ENCODE results near the gene ITGA11. TPM values are rescaled to one million over a fixed set of nuclear protein-coding genes. Genes with fewer than 3 reads are reported as not detected.

ITGA11 gene
- total RNA-seq, 2 donors from 2014 or later = 22.4 to 23.8 TPM

- DNase-seq = no peak
- intact Hi-C loops (cut with DNase I) = no loop called here
- no peak for ATAC-seq
Observed at GRCh38 chr15:68447976-68448755, 16.2 kb upstream of the ITGA11 start.

GRCh38 chr15:68447209-68447608, 15.2 kb upstream of the ITGA11 start:
- DNase-seq (no peak), ATAC-seq (no peak)
- intact Hi-C loops (cut with DNase I) = no loop called here

DNA sequence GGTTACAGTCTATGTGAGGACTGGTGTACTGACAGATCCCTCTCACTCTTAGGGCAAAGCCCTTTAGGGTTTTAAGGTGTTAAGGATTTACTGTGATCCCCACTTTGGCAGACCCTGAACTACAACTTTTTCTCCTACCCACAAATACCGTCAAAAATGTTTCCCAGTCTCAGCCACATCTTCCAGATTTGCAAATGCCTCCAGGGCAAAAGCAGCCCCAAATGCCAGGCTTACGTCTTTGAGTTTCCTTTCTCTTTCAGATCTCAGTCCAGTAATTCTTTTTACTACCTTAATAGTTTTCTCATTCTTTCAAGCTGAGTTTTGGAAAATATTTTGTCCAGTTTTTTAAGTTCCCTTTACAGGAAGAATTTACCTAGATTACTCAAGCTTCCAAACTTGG, 13.4 kb upstream of the ITGA11 start:
- DNase-seq = no peak
- no peak for ATAC-seq
- intact Hi-C loops (cut with DNase I) = no loop called here

GRCh38 chr15:68444336-68444735, 12.4 kb upstream of the ITGA11 start:
- DNase-seq (no peak), ATAC-seq (no peak)
- intact Hi-C loops (cut with DNase I) = no loop called here

DNA sequence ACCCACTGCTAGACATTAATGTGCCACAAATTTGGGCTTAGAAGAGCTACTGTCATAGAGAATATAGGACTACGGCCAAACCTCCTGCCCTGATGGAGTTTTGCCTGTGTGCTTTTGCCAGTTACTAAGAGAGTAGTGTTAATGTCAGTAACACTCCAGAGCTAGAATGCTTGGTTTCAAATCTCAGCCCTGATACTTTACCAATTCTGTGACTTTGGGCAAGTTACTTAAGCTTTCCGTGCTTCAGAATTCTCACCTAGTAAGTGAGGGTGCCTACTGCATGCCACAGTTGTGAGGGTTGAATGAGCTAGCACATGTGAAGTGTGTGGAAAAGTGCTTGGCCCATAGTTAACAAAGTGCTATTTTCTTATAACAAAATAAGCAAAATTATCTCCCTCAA, 10.9 kb upstream of the ITGA11 start:
- intact Hi-C loops (cut with DNase I) = no loop called here
- ATAC-seq (no peak), DNase-seq (no peak)

GRCh38 chr15:68442041-68442440, 10.1 kb upstream of the ITGA11 start:
- DNase-seq = peak; percentile 45
- intact Hi-C loops (cut with DNase I) = no loop called here
- peak in 1 of 2 donors; percentile 19 for ATAC-seq

- ATAC-seq (peak; percentile 66 to 75), DNase-seq (no peak)
- intact Hi-C loops (cut with DNase I) = no loop called here
Observed at GRCh38 chr15:68441045-68441743, 9.2 kb upstream of the ITGA11 start.

- intact Hi-C loops (cut with DNase I) = no loop called here
- DNase-seq = no peak
- ATAC-seq = no peak
Observed at GRCh38 chr15:68440136-68440535, 8.2 kb upstream of the ITGA11 start.

- intact Hi-C loops (cut with DNase I) = no loop called here
- ATAC-seq (no peak), DNase-seq (no peak)
Observed at GRCh38 chr15:68439506-68439905, 7.5 kb upstream of the ITGA11 start.

GRCh38 chr15:68436680-68437079, 4.7 kb upstream of the ITGA11 start:
- intact Hi-C loops (cut with DNase I) = no loop called here
- ATAC-seq = no peak
- DNase-seq = no peak

DNA sequence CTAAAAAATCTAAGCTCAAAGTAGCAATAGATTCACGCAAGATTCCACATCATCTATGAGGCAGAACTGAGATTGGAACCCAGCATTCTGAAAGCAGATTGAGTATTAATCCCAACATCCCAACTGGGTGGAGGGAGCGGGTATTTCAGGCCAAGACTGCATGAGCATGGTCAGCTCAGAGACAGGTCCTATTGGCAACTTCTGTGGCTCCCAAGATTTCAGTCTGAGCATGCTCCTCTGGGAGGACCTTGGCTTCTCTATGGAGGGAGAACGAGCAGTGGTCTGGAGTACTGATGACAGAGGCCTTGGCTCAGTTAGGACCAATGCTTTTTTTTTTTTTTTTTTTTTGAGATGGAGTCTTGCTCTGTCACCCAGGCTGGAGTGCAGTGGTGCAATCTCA, 4.0 kb upstream of the ITGA11 start:
- intact Hi-C loops (cut with DNase I) = no loop called here
- no peak for DNase-seq
- no peak for ATAC-seq

DNA sequence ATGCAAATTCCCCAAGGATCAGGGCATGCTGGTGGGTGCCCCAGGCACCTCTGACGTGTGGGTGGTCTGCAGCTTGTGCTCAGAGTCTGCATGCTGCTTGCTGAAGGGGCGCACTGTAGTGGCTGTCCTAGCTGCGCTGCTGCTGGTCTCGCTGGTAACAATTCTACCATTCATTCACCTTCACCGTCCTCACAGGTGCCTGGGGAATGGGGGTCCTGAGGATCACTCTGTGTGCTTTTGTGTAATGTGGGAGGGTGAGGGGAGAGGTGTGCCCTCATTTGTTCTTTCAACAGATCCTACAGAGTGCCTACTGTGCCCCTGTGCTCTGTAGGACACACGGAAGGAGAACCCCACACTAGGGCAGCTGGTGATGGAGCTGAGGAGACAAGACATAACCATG, 2.1 kb upstream of the ITGA11 start:
- DNase-seq (no peak), ATAC-seq (no peak)
- intact Hi-C loops (cut with DNase I) = no loop called here

- ATAC-seq (no peak), DNase-seq (no peak)
- intact Hi-C loops (cut with DNase I) = no loop called here
Observed at GRCh38 chr15:68433551-68433950, 1.6 kb upstream of the ITGA11 start.

DNA sequence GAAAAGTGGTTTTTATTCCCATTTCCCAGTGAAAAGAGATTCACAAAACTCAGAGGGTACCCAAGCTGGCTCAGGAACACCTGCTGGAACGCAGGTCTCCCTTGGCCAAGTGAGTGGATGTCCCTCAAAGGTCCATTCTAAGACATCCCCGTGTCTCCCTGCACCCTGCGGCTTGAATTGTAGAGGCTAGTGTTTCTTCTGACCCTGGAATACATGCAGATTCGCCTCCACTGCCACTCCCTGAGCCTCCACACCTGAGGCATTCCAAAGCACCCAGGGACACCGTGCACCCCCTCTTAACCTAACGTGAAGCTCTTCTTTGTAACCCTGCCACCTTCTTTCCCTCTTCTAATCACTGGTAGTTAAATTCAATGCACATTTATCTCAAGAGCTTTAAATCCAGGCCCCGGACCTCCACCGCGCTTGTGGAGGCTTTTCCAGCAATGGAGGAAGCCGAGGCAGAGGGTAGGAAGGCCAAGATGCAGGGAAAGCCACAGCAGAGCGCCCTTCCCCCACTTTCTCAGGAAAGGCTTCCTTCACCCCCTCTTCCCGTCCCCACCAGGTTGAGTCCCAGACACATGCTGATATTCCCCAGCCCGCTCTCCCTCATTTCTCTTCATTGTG, 590 bp upstream of the ITGA11 start:
- DNase-seq (no peak), ATAC-seq (no peak)
- intact Hi-C loops (cut with DNase I) = no loop called here

DNA sequence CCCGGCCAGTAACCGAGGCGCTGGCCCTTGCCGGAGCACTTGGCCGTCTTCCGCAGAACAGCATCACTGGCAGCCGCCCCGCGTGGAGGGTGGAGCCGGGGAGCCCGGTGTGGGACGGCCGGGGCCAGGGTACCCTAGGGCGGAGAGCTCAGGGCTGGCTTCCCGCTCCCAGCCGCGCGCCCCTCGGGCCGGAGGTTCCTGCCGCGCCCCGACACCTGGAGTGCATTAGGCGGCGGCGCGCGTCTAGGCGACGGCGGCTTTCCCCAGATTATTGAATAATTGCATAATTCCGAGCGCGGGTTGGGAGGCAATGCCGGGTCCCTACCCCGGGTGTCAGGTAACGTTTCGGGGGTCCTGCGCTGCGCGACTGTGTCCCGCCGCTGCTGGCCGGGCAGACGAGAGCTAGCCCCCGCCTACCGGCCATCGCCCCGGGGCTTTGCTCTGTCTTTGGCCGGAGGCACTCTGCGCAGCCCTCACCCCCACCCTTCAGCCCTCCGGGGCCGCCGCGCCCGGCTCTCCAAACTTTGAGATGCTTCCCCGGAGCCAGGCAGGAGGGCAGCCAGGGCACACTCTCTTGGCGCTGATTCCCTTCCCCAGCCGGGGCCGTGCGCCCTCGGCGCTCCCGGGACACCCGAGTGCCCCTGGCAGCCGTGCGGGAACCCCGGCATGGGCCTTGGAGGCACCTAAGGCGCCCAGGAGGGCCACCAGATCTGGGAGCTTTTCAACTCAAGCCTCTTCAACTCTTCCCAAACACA, 749 bp downstream of the ITGA11 start:
- intact Hi-C loops (cut with DNase I) = no loop called here
- ATAC-seq (peak; percentile 73 to 74), DNase-seq (peak; percentile 57)

GRCh38 chr15:68430471-68431036, 1.4 kb downstream of the ITGA11 start:
- DNase-seq (no peak), ATAC-seq (no peak)
- intact Hi-C loops (cut with DNase I) = no loop called here

- no peak for DNase-seq
- ATAC-seq = no peak
- intact Hi-C loops (cut with DNase I) = no loop called here
Observed at GRCh38 chr15:68429691-68430470, 2.1 kb downstream of the ITGA11 start.

- intact Hi-C loops (cut with DNase I) = no loop called here
- ATAC-seq (no peak), DNase-seq (no peak)
Observed at GRCh38 chr15:68428431-68428940, 3.5 kb downstream of the ITGA11 start.

Data from left cardiac atrium (tissue), 4 donors.